ENCODE measurements around the gene ZNF697. TPM values are rescaled to one million over a fixed set of nuclear protein-coding genes. Genes with fewer than 3 reads are reported as not detected.
"Not testable (repeated sequence)": the region's sequence is repeated elsewhere in the genome, so short reads cannot be mapped to it uniquely, and the experiment has no call there.

Gene ZNF697
- total RNA-seq, 1 experiment from 2014 or later = 4.5 TPM

GRCh38 chr1:119573886-119574285 is 74.2 kb downstream of the ZNF697 start:
- in situ Hi-C loops (cut with HindIII; ENCODE audit: low sequenced_read_pairs) = no loop called here
- DNase-seq (ENCODE audit: low spot score) = no peak

GRCh38 chr1:119569930-119570622 is 78.0 kb downstream of the ZNF697 start:
- DNase-seq (ENCODE audit: low spot score); in situ Hi-C loops (cut with HindIII; ENCODE audit: low sequenced_read_pairs): not testable (repeated sequence)

Other genes with a start within 250 kb of the ZNF697 start
- gene HSD3B2, start 233.1 kb downstream of the ZNF697 start, total RNA-seq (2014; rRNA removed; shearing (Covaris generic)) = not detected in 2 replicates
- not detected in 2 replicates for gene HSD3B1, start 141.1 kb downstream of the ZNF697 start, total RNA-seq (2014; rRNA removed; shearing (Covaris generic))
- gene PHGDH, start 63.7 kb upstream of the ZNF697 start, total RNA-seq (2014; rRNA removed; shearing (Covaris generic)) = 180 and 181 TPM in 2 replicates
- not detected in 2 replicates for gene HMGCS2, start 120.6 kb upstream of the ZNF697 start, total RNA-seq (2014; rRNA removed; shearing (Covaris generic))
- gene REG4, start 163.2 kb upstream of the ZNF697 start, total RNA-seq (2014; rRNA removed; shearing (Covaris generic)) = not detected in 2 replicates
- gene ADAM30, start 248.2 kb upstream of the ZNF697 start, total RNA-seq (2014; rRNA removed; shearing (Covaris generic)) = not detected in 2 replicates